A549 treated with DMSO at 1 μM for 4 hours (cell line): ENCODE measurements around the gene FRMD3. TPM values are rescaled to one million over a fixed set of nuclear protein-coding genes. Genes with fewer than 3 reads are reported as not detected.

Source experiments
- total RNA-seq: library from RNA; stranded (reverse); fragments of 200-300 nt; extraction: Qiagen RNA extraction; gene quantifications from 5 replicates; pipeline ENCODE4 v1.2.3, GENCODE V29; 2022; ENCODE audit warnings: low read depth

The FRMD3 gene
- total RNA-seq = 1.5 to 2.7 TPM (median 2.1 TPM) in 5 replicates

DNA sequence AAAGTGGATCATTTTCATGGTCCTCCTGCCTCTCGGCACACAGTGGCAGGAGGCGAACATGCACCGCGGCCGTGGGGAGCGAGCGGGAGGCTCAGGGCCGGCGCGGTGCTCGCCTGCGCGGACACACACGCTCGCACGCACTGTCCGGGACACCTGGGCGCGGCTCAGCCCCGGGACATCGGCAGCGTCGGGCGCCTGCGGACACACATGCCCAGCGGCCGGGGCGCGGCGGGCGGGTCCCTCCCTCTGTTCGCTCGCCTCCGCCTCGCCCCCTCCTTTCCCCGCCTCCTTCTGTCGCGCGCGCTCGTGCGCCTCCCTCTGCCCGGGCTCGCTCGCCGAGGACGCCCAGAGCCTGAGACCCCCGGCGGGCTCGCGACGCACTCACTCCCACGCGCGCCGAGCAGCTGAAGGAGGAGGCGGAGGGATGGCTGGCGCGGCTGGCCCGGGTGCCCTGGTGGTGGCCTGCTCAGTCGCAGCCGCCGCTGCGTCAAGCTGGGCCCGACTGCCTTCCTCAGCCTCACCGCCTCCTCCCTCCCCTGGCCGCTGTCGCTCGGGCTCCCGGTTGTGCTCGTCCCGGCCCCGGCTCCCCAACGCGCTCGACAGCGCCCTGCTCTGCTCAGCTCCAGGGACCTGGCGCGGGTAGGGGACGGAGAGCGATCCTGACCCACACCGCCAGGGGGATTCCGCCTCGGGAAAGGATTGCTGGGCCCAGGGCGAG, at the start of gene FRMD3:
FRMD3 (minus strand) TSS at position 230 of the 718 bp plus-strand sequence; CDS start at position 60, 170 bp downstream.

Other genes starting within 250 kb of the FRMD3 start
- gene IDNK, start 84.7 kb upstream of the FRMD3 start, total RNA-seq = 4.7 to 7.3 TPM (median 5.8 TPM) in 5 replicates
- 110 to 129 TPM (median 120 TPM) in 5 replicates for gene UBQLN1, start 169.6 kb upstream of the FRMD3 start, total RNA-seq